ENCODE measurements around the gene PAFAH2.

The PAFAH2 gene

DNA sequence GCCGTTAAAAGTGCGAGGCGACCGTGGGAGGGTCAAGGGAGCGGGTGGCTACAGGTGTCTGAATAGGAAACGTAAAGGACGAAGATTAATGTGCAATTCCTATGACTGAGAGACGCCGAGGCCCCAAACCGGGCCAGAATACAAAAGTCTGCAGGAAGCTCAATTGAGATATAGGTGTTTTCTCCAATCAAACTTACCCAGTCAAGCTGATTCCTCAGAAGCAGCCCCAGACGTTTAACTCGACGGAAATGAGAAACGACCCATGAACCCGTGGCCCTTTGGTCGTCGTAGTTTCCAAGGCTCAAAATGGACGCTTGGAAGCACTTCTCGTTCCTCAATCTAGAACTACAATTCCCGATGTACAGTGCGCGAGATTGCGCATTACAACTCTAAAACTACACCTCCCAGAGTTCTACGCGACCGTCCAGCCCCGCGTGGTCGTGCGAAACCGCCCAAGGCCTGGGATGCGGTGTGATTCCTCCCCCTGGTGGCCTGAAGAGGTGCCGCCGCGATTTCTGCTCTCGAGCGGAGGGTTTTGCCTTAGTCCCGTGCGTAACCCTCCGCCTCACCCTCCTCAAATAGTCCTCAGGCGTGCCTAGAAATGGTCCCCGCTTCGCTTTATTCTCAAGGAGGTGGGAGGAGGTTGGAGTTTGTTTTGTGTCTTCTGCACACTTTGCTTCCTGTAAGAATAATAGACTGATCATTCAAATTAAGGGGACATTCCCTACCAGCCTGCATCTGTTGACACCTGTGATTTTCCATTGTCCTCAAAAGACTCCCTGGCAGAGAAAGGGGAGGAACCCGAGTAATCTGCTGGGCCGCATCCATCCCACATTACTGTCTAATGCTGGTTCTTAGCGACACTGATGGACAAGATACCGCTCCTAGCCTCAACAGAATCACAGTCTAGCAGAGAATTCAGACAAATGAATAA is at the start of gene PAFAH2:
Gene PAFAH2 (minus strand): TSS at position 236 of the 934 bp plus-strand sequence. CDS start 7,247 bp downstream, outside the sequence.
- DNase-seq (ENCODE audit: low read depth in 3 of 3) = peak; percentile 87 to 95 (median 91)

DNA sequence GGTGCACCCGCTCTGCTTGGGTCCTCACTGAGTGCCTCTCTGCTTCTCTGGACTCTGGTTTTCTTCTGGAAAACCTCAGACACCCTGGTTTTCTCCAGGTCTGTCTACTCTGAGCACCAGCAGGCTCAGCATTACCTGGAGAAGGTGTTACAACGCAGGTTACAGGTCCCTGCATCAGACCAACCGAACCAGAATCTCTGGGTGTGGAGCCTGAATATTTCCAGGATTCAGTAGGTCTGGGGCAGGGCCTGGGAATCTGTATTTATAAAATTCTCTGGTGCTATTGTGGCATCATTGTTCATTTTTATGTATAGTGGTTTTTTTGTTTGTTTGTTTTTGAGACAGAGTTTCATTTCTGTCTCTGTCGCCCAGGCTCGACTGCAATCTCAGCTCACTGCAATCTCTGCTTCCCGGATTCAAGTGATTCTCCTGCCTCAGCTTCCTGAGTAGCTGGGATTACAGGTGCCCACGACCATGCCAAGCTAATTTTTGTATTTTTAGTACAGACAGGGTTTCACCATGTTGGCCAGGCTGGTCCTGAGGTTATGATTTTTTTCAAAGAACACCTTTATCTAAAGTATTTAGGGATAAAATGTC is 49.5 kb upstream of the PAFAH2 start:
- DNase-seq (ENCODE audit: low read depth in 3 of 3) = no peak

DNA sequence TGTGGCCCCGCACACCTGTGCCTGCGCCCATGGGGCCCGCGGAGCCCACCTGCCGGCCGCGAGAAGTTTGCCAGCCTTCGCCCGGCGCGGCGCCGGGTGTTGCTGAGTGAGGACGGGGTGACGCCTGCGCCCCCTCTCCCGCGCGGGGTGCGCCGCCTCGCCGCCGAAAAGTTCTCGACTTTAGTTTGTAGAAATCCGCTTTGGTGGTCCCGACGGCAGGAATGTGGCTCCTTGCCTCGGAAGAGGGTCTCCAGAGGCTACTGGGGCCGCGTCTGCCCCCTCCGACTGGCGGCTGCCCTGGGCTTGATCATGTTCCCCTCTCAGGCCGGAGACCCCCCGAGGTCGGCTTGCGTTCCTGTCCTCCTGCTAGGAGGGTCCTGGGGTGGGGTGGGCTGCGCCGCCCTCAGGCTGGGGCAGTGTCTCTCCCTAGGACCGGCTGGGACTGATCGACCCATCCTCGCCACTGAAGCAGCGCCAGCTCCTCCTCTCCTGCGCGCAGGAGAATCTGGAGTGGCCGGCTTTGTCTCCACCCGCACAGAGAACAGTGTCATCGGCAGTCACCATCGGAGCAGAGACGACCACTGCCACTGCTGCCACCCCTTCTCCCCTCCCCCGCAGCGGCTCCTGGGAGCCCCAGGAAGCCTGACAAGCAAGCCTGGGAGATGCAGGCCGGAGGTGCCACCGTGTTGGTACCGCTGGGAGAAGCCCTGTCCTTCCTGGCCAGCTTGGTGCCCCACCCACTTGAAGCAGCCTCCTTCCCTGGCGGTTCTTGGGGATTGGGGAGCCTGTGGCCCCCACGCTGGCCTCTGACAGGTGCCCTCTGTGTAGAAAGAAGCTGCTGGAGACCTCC is 48.6 kb upstream of the PAFAH2 start:
- no peak for DNase-seq (ENCODE audit: low read depth in 3 of 3)

DNA sequence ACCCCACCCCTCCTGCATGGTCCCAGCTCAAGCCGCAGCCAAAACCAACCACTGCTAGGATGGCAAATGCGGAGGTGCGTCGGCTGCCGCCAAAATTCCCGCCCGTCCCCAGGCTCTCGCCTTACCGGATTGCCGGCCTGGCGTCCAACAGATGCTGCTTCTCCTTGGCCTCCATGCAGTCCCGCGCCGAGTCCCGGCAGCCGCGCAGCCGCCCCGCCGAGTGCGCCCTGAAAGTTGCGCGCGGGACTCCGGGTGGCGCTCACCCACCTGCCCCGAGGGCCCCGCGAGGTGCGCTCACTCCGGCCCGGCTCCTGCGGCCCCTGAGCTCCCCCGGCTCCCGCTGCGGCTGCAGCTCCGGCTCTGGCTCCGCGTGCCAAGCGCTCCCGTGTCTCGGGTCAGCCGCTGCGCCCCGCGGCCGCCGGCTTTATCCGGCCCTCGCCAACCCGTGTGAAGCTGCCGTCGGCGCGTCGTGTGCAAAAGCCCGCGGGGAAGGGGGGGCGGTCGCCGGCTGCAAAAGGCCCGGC is 47.9 kb upstream of the PAFAH2 start, which contains the start of gene SLC30A2:
Gene SLC30A2 (minus strand): TSS at position 397 of the 524 bp plus-strand sequence. CDS start 222 bp downstream, at position 175.
- no peak for DNase-seq (ENCODE audit: low read depth in 3 of 3)

DNA sequence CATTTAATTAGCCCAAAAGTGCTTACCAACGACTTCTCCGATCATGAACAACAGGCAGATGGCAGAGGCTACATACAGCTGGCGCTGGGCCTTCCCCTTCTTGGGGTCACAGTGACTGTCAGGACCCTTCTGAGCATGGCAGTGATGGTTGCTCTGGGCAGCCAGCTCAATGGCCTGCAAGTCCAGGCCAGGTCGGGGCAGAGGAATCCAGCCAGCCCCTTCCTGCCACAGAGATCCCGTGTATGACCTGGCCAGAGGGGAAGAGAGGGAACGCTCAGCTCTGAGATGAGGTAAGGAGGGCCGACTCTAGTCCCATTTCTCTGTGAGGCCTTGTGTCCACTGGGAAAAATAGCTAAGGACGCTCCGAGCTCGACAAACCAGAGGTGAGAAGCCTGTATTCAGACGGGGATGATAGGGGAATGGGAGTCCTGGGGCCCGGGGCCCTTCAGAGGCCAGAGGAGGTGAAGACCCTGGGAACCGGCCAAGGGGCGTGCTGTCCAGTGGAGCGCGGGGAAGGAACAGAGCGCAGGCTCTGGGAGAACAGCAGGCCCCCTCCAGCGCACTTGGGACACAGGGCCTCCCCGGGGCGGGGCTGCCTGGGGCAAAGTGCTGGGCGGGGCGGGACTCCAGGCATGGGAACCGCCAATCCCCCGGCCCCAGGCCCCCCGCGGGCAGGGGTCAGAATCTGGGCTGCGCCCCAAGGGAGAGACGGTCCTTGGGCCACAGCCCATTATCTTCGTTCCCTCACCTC is 47.3 kb upstream of the PAFAH2 start:
- DNase-seq (ENCODE audit: low read depth in 3 of 3) = no peak

DNA sequence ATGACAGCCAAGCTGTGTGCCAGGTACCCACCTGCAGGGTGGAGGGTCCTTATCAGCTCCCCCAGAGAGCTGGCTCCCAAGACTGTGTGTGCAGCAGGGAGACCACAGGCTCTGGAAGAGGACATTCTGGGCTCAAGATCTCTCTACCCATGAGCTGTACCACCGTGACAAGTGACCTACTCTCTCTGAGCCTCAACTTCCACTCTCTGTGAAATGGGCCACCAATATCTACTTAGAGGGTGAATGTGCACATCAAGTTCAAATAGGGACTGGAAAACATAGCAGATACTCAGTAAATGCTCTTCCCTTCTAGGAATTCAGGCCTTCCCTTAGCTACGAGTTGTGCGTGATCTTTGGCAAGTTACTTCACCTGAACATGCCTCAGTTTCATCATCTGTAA is 46.6 kb upstream of the PAFAH2 start:
- no peak for DNase-seq (ENCODE audit: low read depth in 3 of 3)

DNA sequence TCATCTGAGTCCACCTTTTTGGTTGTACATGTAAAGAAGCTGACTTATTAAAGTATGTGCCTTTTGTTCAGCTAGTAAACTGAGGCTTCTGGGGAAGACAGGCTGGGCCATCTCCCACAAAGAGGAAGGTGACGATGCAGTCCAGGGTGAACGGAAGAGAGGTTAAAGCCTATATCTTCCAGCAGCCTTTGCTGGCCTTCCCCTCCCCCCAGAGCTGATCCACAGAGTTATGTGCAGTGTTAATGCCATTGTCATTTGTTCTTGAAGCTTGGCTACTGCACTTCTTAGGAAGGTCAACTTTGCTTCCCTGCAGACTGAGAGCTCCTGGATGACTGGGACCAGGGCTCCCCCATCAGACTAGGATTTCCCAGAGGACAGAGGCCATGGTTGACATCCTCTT is 45.9 kb upstream of the PAFAH2 start:
- DNase-seq (ENCODE audit: low read depth in 3 of 3) = no peak

DNA sequence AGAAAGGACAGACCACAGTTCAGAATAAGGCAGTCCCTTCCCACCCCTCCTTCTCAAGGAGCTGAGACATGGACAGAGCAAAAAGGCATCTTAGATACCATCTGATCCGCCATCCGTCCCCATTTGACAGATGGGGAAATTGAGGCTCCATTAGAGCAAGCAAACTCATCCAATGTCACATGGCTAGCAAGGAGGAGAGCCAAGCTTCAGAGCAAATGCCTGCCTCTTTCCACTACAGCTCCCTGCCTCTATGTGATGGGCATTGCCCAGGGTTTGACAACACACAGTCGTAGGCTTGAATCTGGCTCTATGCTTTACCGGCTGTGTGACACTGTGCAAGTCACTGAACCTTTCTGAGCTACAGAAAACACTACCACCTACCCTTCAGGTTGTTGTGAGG is 44.1 kb upstream of the PAFAH2 start:
- no peak for DNase-seq (ENCODE audit: low read depth in 3 of 3)

DNA sequence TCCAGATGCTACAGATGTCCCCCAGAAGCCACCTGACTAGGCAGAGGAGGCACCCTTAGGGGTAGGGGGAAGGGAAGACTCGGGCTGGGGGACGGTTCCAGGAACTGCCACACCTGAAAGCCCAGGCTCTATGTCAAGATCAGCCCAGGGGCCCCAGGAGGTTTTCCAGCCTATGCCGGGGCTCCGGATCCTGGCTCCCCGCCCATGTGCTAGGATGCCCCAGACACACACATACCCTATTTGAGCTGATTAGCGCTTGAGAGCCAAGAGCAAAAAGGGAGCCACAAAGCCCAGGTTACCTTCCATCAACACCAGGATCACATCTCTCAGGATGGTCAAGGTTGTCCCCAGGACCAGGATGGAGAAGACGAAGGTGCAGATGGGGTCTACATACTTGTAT is 43.5 kb upstream of the PAFAH2 start:
- no peak for DNase-seq (ENCODE audit: low read depth in 3 of 3)

DNA sequence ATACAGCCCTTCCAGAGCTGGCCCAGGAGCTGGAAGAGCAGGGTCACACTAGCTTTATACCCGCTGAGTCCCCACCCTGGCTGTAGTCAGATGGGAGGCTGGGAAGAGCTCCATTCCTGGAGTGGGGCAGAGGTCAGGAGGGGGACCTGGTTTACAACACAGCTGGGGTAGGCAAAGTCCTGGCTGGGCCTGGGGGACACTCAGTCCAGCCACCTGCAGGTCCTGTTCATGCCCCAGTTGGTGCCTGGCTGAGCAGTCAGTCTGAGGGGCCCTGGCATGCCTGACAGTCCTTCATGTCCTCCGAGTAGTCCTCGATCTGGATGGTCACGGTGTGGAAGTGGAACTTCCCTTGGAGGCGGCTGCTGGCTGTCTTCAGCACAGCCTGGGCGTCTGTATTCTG is 41.0 kb upstream of the PAFAH2 start:
- DNase-seq (ENCODE audit: low read depth in 3 of 3) = no peak

DNA sequence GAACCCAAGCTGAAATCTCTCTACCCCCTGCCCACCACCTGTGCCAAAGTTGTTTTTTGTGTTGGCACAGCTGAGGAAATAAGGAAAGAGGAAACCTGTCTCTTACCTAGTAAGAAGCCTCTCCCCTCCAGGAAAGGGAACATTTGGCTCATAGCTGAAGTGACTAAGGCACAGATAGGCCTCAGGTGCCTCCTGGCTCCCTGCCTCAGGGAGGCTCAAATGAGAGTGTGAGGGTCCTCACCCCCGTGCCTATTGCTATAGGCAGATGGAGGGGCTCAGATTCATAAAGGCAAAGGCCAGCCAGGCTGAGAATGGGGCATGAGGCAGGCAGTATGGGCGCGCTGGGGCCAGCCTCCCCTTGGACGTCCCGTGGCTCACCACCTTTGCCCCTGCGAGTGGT is 40.6 kb upstream of the PAFAH2 start:
- no peak for DNase-seq (ENCODE audit: low read depth in 3 of 3)

DNA sequence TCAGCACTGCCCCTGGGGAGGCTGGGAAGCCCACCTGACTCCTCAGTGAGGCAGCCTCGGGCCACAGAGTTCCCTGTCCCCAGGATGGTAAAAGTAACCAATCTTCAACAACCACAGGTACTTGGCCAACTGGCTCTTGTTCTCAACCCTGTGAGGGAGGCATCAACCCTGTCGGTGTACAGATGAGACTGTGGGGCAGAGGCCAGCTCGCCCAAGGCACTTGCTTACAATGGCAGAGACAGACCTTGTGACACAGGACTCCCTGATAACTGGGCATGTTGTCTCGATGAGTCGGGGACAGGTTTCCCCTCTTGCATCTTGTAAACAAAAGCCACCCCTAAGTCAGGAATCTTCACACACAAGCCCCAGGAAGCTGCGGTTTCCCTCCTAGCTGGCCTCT is 40.0 kb upstream of the PAFAH2 start:
- no peak for DNase-seq (ENCODE audit: low read depth in 3 of 3)

DNA sequence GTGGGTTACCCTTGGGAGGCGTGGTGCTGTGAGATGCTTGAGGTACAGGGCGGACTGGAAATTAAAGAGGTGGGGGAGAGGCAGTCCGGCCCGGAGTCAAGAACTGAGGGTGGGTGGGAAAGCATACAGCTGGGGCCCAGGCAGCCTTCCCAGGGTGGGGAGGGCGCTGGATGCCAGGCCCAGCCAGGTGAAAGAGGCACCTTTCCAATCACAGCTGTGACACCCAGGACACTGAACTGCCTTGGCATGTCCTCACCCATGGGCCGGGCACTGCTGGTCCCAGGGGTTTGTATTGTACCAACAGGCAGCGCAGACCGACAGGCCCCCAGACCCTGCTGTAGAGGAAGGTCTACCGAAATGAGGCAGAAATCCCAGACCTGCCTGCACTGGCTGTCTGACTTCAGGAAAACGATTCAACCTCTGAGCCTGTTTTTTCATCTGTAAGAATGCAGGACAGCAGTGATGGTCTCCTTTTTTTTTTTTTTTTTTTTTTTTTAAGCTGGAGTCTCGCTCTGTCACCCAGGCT is 39.0 kb upstream of the PAFAH2 start:
- DNase-seq (ENCODE audit: low read depth in 3 of 3) = no peak

DNA sequence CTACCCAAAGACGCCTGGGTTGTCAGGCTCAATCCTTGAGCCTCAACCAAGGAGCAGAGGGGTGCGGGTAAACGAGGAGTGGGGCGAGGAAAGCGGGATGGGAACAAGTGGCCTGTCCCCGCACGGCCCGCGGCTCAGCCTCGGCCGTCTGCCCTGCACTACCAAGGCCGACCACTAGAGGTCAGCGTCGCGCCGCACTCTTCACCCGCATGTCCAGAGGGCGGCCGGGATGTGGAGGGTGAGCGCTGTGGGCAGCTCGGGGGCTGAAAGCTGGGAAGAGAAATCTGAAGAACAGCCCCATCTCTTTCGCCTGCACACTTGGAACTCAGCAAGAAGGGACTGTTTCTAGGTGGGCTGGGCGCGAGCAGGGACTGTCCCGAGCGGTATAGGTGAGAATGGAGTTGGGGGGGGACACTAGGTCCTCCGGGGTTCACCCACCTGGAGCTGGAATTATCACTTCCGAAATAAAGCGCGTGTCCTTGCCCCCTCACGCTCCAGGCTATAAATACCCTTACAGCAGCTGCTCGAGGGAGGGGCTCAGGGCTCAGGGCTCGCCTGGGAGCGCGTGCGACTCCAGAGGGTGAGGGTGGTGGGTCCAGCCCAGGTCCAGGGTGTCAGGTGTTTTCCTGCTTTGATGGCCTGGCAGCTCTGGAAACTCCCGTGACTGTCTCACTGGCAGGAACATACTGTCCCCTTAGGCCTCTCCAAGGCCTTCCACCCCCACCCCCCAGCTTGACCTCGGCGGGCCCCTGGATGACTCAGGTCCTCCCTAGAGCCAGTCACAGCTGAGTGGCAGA is 38.3 kb upstream of the PAFAH2 start:
- peak; percentile 48 to 69 (median 53) for DNase-seq (ENCODE audit: low read depth in 3 of 3)

DNA sequence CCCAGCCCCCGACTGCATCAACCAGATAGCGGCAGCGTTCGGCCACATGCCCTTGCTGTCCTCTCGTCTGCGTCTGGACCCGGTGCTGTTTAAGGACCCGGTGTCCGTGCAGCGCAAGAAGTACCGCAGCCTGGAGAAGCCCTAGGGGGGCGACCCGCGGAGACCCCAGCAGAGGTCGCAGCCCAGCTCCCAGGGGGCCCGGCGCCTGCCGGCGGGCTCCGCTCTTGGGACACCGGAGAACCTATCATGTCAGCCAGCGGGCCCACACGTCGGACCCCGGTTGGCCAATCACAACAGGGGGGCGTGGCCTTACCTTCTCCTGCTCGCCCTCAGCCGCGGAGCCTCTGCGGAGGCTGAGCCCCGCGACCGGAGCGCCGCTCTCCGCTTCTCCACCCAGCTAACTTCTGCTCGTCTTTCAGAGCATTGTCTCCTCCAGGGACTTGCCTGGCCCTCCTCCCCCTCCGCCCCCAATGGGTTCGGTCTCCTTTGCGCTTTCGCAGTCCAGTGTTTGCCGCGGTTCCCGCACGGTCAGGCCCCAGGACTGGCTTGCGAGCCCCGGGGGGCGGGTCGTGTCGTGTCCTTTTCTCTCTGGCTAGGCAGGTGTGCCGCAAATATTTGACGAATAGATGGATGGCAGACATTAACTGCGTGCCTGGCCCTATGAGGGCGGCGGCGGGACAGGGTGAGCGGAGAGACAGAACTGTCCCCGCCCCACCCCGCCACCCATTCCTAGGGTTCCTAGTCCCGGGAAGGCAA is 37.5 kb upstream of the PAFAH2 start:
- peak; percentile 82 to 96 (median 86) for DNase-seq (ENCODE audit: low read depth in 3 of 3)

DNA sequence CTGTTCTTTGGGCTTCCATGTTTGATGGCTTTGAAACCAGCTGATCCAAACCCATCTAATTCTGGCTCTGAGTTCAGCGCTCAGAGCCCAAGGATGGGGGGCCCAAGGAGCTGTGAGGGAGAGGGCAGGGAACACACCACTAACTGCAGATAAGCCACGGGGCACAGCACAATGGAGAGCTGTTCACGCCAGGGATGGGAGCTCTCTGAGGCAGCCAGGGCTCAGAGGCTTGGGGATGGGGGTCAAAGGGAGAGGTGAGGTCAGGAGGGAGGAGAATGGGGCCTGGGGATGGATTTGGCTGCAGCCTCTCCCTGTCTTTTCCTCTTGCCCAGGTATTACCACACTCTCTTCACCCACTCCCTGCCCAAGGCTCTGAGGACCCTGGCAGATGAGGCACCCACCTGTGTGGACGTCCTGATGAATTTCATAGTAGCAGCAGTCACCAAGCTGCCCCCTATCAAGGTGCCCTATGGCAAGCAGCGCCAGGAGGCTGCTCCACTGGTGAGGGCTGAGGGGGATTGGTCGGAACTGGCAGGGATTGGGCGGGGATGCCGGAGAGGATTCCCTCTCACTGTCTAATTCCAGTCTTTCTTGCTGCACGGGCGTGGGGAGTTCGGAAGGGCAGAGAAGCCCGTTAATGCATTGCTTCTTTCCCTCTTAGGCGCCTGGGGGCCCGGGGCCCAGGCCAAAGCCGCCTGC is 36.8 kb upstream of the PAFAH2 start:
- no peak for DNase-seq (ENCODE audit: low read depth in 3 of 3)

DNA sequence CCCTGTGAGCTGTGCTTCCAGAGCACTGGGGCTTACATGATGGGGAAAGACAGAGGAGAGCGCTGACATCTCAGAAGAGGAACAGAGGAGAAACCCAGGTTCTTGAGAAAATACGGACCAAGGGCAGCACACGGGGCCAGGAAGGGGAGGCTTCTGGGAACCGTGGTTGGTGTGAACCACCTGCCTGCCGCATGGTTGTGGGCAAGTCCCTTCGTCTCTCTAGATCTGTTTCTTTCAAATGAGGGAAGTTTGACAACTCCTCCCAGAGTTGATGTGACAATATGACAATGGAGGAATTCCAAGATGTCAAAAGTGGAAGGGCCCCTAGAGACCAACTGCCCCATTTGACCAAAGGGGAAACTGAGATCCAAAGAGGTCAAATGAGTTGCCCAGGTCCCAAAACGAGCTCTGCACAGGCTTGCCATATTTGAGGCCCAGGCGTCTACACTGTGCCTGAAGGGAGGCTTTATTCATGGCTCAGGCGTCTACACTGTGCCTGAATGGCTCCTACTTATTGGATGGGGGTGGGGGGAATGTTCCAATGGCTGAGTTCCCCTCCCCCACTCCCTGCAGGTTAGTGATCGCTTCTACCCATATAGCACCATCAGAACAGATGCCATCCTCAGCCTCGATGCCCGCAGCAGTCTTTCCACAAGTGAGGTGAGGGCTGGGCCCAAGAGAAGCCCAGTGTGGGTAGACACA is 34.9 kb upstream of the PAFAH2 start:
- DNase-seq (ENCODE audit: low read depth in 3 of 3) = no peak

DNA sequence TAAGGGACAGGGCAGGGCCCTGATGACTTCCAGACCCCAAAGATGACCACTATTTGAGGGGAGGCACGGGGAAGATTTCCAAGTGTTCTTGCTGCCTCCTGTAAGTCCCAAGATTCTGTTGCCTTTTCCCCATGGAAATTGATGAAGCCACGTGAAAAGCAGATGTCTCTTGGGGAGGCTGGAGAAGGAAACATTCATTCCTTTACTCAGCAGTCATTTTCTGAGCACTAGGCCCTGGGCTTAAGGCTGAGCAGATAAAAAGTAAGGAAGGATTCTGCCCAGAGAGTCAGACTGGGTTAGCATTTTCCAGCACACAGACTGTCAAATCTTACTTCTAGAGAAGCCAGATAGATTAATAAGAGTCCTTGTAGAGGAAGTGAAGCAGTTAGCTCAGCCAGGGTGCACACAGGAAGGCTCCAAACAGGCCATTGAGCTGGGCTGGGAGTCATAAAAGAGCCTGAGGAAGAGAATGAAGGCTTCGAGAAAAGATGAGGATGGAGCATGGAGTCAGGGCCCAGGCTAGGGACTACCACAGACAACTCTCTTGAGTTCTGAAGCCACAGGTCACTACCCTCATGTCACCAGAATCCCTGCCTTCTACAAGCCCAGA is 33.9 kb upstream of the PAFAH2 start:
- no peak for DNase-seq (ENCODE audit: low read depth in 3 of 3)
